ENCODE measurements around the gene ZNF563. TPM values are rescaled to one million over a fixed set of nuclear protein-coding genes. Genes with fewer than 3 reads are reported as not detected.

ZNF563 gene
- not detected in 5 replicates for total RNA-seq (2022; extraction: Qiagen RNA extraction; ENCODE audit: low read depth)

GRCh38 chr19:12333162-12334159 lies at the start of gene ZNF563:
Gene ZNF563, minus strand, starts transcription at chr19:12333633. Its CDS starts 151 bp downstream, at chr19:12333482.

GRCh38 chr19:12365236-12366162 lies 32.1 kb upstream of the ZNF563 start, which contains the start of gene ZNF442:
Gene ZNF442, minus strand, starts transcription at chr19:12365683. Its CDS starts 2,052 bp downstream, at chr19:12363631.

GRCh38 chr19:12294249-12295158 lies 38.9 kb downstream of the ZNF563 start, which contains the start of gene ZNF44:
Gene ZNF44, minus strand, starts transcription at chr19:12294883. Its CDS starts 189 bp downstream, at chr19:12294694.

Other genes with a start within 250 kb of the ZNF563 start
- 0.11 to 0.44 TPM (median 0.25 TPM) in 4 of 5 replicates, not detected in the other for gene ZNF20, start 193.3 kb downstream of the ZNF563 start, total RNA-seq (2022; extraction: Qiagen RNA extraction; ENCODE audit: low read depth)
- not detected in 5 replicates for gene ZNF625, start 176.9 kb downstream of the ZNF563 start, total RNA-seq (2022; extraction: Qiagen RNA extraction; ENCODE audit: low read depth)
- gene ZNF136, start 170.5 kb downstream of the ZNF563 start, total RNA-seq (2022; extraction: Qiagen RNA extraction; ENCODE audit: low read depth): 1.2 to 2.1 TPM (median 1.7 TPM) in 5 replicates
- gene ZNF44, start 38.8 kb downstream of the ZNF563 start, total RNA-seq (2022; extraction: Qiagen RNA extraction; ENCODE audit: low read depth): 0.68 to 1.3 TPM (median 0.85 TPM) in 5 replicates
- gene ZNF442, start 32.0 kb upstream of the ZNF563 start, total RNA-seq (2022; extraction: Qiagen RNA extraction; ENCODE audit: low read depth): not detected in 5 replicates
- gene ZNF799, start 67.6 kb upstream of the ZNF563 start, total RNA-seq (2022; extraction: Qiagen RNA extraction; ENCODE audit: low read depth): 1.3 to 2.2 TPM (median 1.6 TPM) in 5 replicates
- gene ZNF443, start 107.4 kb upstream of the ZNF563 start, total RNA-seq (2022; extraction: Qiagen RNA extraction; ENCODE audit: low read depth): 0.85 to 1.6 TPM (median 1.1 TPM) in 5 replicates
- gene ZNF709, start 151.2 kb upstream of the ZNF563 start, total RNA-seq (2022; extraction: Qiagen RNA extraction; ENCODE audit: low read depth): not detected in 5 replicates
- gene ZNF564, start 217.8 kb upstream of the ZNF563 start, total RNA-seq (2022; extraction: Qiagen RNA extraction; ENCODE audit: low read depth): 1.8 to 2.6 TPM (median 2.0 TPM) in 5 replicates